Heart left ventricle (tissue), 16 donors: ENCODE results near the gene NUCB2. TPM values are rescaled to one million over a fixed set of nuclear protein-coding genes. Genes with fewer than 3 reads are reported as not detected.
A peak's percentile ranks its signal among the peaks of the same experiment; 100 is the strongest.

Experiments used
- ATAC-seq, 4 donors: fragments of 200-7000 bp; cut with Tn5 transposase; one replicate each; pipeline ENCODE4 v1.9.1; 2020 to 2022; ENCODE audit warnings: moderate library complexity in 4 of 4, mild to moderate bottlenecking in 3 of 4, moderate number of reproducible peaks in 1 of 4
- DNase-seq, 5 donors: peaks; one replicate each; pipeline ENCODE4 v3.0.0-alpha.2; 2020
- H3K27ac ChIP-seq, 12 donors: fragments of 200-600 bp; sonication (generic) in 4 of 12; one replicate each; pipeline versions ENCODE4 v1.5.0 to v1.8.0; 2016 to 2022; ENCODE audit warnings: mild to moderate bottlenecking in 2 of 12
- H3K27me3 ChIP-seq, 9 donors: fragments of 200-600 bp; sonication (generic) in 2 of 9; one replicate each; pipeline versions ENCODE4 v1.5.1 to v1.8.0; 2016 to 2022; ENCODE audit warnings: mild to moderate bottlenecking in 3 of 9
- H3K36me3 ChIP-seq, 9 donors: fragments of 200-600 bp; sonication (generic) in 2 of 9; one replicate each; pipeline versions ENCODE4 v1.5.0 to v1.8.0; 2018 to 2022; ENCODE audit warnings: mild to moderate bottlenecking in 2 of 9
- H3K4me1 ChIP-seq, 12 donors: fragments of 200-600 bp; sonication (generic) in 4 of 12; one replicate each; pipeline versions ENCODE4 v1.5.0 to v1.8.0; 2016 to 2022; ENCODE audit warnings: mild to moderate bottlenecking in 3 of 12
- H3K4me3 ChIP-seq, 12 donors: fragments of 200-600 bp; sonication (generic) in 4 of 12; one replicate each; pipeline versions ENCODE4 v1.5.0 to v1.8.0; 2017 to 2022; ENCODE audit warnings: mild to moderate bottlenecking in 9 of 12, moderate library complexity in 4 of 12
- H3K9me3 ChIP-seq, 12 donors: fragments of 200-600 bp; sonication (generic) in 4 of 12; one replicate each; pipeline versions ENCODE4 v1.5.0 to v1.8.0; 2016 to 2022; ENCODE audit warnings: mild to moderate bottlenecking in 1 of 12
- POLR2A ChIP-seq, 2 donors: fragments of 450-650 bp; IDR thresholded peaks; one replicate each; pipeline ENCODE4 v1.6.1; 2017; ENCODE audit warnings: antibody characterized with exemption in 2 of 2, mild to moderate bottlenecking in 2 of 2, moderate library complexity in 2 of 2
- WGBS, 4 donors: extraction: QIAGEN DNeasy Blood & Tissue Kit in 2 of 4; methylation state at CpG; one replicate each; pipeline versions ENCODE4 v1.1.5 to v1.1.7; 2013 to 2018; 5-methylcytosine and 5-hydroxymethylcytosine counted together
- intact Hi-C, 10 donors: fragments of 100-400 bp; cut with DNase I; formaldehyde crosslinking; loops; one replicate each; pipeline versions ENCODE4 v1.11.1 to v1.14.2; 2022
- polyA plus RNA-seq, 2 donors: library from polyadenylated mRNA; stranded (reverse); fragments of 200-250 nt; gene quantifications; one replicate each; pipeline ENCODE4 v1.2.3, GENCODE V29; 2013
- total RNA-seq, 9 donors: library from RNA; depleted of rRNA in 2 of 9; stranded (reverse); fragments of >200 nt in 2 of 9; fragmentation: NEBNext Ultra II Directional in 3 of 9; extraction: Animal tissue kit (Norgen Biotek cat#: 25700) in 3 of 9; gene quantifications; one replicate each; pipeline versions ENCODE4 v1.1.0 to v1.2.4, GENCODE V29; 2016 to 2023
- TF ChIP-seq, protein P1 (sequence below), 12 donors: fragments of 200-600 bp; sonication (generic) in 4 of 12; IDR thresholded peaks; one replicate each; pipeline versions ENCODE4 v1.5.0 to v1.8.0; 2018 to 2022; ENCODE audit warnings: antibody characterized with exemption in 12 of 12, mild to moderate bottlenecking in 5 of 12
- donor health status: ischemic (EF 13 %, LVEDD 7.1; RV severe dilation, severe dysfunction).
- donor health status: healthy with polysubstance abuse.
- donor health status: DM: no; HTN: yes; CAD: no.
- donor health status: DM: no; HTN: no; CAD: no.
- donor health status: ischemic (EF 25% LVEDD 6.9; RV normal size, moderate dysfunction).
- donor health status: ischemic (EF 25% LVEDD 5.7; RV mildly dilated, moderate dysfunction).
- donor health status: healthy.
- donor health status: DM: yes; HTN: yes; CAD: no.
- donor health status: ischemic (EF 35%, LVEDD 5.7; RV mildly dilated, moderate dysfunction).
- donor health status: nonischemic (EF 11% LVEDD 7.7; RV severe dilation, severe dysfunction).
- donor health status: DM: yes; HTN: yes; CAD: no.
- donor health status: PGD.
- donor health status: ischemic (EF 29% LVEDD 5.4; RV normal size, mild dysfunction).
- donor health status: nonischemic (EF 23%, LVEDD 6.1; RV moderate dilation, normal function).

Gene NUCB2
- total and polyA plus RNA-seq, 11 donors, result 41.4 to 180 (median 87.0) TPM

DNA sequence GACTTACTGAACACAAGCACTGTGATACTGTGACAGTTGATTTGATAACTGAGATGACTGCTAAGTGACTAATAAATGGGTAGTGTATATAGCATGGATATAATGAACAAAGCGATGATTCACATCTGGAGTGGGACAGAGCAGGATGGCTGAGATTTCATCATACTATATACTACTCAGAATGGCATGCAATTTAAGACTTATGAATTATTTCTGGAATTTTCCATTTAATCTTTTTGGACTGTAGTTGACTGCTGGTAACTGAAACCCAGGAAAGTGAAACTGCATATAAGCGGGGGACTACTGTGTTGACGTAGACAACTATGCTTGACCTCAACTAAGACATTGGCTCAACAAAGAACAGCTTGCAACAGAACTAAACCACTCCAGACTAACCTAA is 20.0 kb upstream of the NUCB2 start:
- no peaks in the 10 kb centered on the region for H3K27me3 ChIP-seq
- H3K4me3 ChIP-seq, result no peak overlapping the region
- intact Hi-C loops, result no loop called here
- H3K9me3 ChIP-seq, result no peaks in the 10 kb centered on the region
- ATAC-seq, result no peak
- no peak for TF ChIP-seq POLR2A (IDR thresholded peaks at IDR 0.05)
- TF ChIP-seq, protein P1, sequence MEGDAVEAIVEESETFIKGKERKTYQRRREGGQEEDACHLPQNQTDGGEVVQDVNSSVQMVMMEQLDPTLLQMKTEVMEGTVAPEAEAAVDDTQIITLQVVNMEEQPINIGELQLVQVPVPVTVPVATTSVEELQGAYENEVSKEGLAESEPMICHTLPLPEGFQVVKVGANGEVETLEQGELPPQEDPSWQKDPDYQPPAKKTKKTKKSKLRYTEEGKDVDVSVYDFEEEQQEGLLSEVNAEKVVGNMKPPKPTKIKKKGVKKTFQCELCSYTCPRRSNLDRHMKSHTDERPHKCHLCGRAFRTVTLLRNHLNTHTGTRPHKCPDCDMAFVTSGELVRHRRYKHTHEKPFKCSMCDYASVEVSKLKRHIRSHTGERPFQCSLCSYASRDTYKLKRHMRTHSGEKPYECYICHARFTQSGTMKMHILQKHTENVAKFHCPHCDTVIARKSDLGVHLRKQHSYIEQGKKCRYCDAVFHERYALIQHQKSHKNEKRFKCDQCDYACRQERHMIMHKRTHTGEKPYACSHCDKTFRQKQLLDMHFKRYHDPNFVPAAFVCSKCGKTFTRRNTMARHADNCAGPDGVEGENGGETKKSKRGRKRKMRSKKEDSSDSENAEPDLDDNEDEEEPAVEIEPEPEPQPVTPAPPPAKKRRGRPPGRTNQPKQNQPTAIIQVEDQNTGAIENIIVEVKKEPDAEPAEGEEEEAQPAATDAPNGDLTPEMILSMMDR (IDR thresholded peaks at IDR 0.05), result no peak
- 80 to 89% (median 84%) methylated on average over 3 of the region's 3 CpGs for WGBS, 4 donors
- no peak overlapping the region for H3K27ac ChIP-seq
- H3K4me1 ChIP-seq, result no peaks in the 10 kb centered on the region
- H3K36me3 ChIP-seq, result no peaks in the 10 kb centered on the region
- DNase-seq, result no peak

DNA sequence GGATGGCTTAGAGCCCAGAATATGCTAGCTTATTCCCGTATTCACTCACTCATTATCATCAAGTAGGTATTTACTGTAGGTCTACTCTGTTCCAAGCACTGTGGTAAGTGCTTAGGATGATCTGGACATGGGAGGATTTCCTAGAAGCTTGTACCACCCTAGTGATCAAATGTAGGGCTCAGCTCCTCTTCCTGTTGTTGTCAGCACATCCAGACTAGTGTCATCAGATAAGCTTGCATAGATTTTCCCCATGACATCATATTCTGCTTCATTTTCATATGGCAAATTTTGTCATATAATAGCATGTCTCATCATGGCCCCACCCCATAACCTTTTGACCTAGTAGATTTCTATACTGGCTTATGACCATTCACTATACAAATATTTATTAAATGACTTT is 19.3 kb upstream of the NUCB2 start:
- 26 to 47% (median 35%) methylated on average over 1 of the region's 1 CpG for WGBS, 4 donors
- TF ChIP-seq, protein P1 (IDR thresholded peaks at IDR 0.05), result no peak
- no peak for TF ChIP-seq POLR2A (IDR thresholded peaks at IDR 0.05)
- peak in 1 of 4 donors; percentile 49 for ATAC-seq

DNA sequence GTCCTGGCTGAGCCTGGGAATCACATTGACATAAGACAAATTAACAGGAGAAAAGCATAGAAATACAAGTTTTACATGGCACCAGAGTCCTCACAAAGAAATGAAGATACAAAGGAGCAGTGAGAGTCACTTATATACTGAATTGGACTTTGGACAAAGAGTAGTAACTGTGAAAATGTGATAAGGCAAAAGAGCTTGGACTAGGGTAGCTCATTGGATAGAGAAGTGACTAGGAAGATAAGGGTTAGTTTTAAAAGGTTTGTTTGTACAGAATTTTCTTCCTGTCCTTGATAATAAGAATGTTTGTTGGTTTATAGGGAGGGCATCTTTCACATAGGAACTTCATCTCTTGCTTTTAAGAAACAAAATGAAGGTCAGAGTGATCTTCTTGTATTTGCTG is 17.9 kb upstream of the NUCB2 start:
- H3K27ac ChIP-seq, result no peak overlapping the region
- H3K27me3 ChIP-seq, result no peaks in the 10 kb centered on the region
- no peaks in the 10 kb centered on the region for H3K4me1 ChIP-seq
- H3K4me3 ChIP-seq, result no peak overlapping the region
- no peaks in the 10 kb centered on the region for H3K9me3 ChIP-seq
- H3K36me3 ChIP-seq, result no peaks in the 10 kb centered on the region
- ATAC-seq (no peak), DNase-seq (no peak)
- TF ChIP-seq, protein P1 (IDR thresholded peaks at IDR 0.05), result no peak
- TF ChIP-seq POLR2A (IDR thresholded peaks at IDR 0.05), result no peak
- intact Hi-C loops, result no loop called here

More for the DNA sequence above, 19.3 kb upstream of the NUCB2 start:
- H3K4me1 ChIP-seq, result no peaks in the 10 kb centered on the region
- H3K27ac ChIP-seq, result no peak overlapping the region
- no peak overlapping the region for H3K4me3 ChIP-seq
- H3K36me3 ChIP-seq, result no peaks in the 10 kb centered on the region
- intact Hi-C loops, result no loop called here
- DNase-seq, result no peak
- no peaks in the 10 kb centered on the region for H3K27me3 ChIP-seq
- H3K9me3 ChIP-seq, result no peaks in the 10 kb centered on the region

DNA sequence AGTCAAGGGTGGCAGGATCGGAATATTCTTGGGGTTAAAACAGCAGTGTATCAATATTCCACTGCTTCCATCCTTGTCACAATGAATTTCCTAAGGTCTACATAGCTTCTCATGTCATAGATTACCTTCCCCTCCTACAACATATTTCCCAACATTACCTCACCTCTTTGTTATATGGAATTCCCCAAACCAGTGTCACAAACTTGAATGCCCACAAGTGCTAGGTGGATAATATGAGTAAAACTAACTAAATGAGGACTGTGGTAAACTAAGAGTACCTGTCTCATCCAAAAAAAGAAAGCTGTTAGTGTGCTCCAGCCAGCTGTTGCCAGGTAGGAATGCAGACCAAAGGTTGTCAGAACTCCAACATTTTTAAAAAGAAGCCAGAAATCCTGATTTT is 17.0 kb upstream of the NUCB2 start:
- TF ChIP-seq, protein P1 (IDR thresholded peaks at IDR 0.05), result no peak
- no peak for TF ChIP-seq POLR2A (IDR thresholded peaks at IDR 0.05)
- H3K9me3 ChIP-seq, result no peaks in the 10 kb centered on the region
- 94 to 100% (median 97%) methylated on average over 1 of the region's 1 CpG for WGBS, 4 donors
- no peaks in the 10 kb centered on the region for H3K27me3 ChIP-seq
- no peak for DNase-seq
- H3K27ac ChIP-seq, result no peak overlapping the region
- no peak for ATAC-seq
- H3K4me3 ChIP-seq, result no peak overlapping the region
- H3K4me1 ChIP-seq, result no peaks in the 10 kb centered on the region
- no peaks in the 10 kb centered on the region for H3K36me3 ChIP-seq
- intact Hi-C loops, result no loop called here
